GM19452 (cell line): ENCODE data around the gene NKX2-3.

Source experiments
- ATAC-seq: cut with Tn5 transposase; IDR thresholded peaks from one replicate; pipeline ENCODE4 v1.9.1; 2021; ENCODE audit not compliant: unreplicated experiment

Gene NKX2-3

GRCh38 chr10:99532687-99533495, at the start of gene NKX2-3:
NKX2-3 (plus strand) TSS chr10:99532942; CDS start chr10:99533132, 190 bp downstream.
- ATAC-seq = no peak

GRCh38 chr10:99484626-99485581, 47.8 kb upstream of the NKX2-3 start:
- no peak for ATAC-seq

- no peak for ATAC-seq
Measured at GRCh38 chr10:99487125-99487807, 45.5 kb upstream of the NKX2-3 start.

GRCh38 chr10:99489271-99489670, 43.5 kb upstream of the NKX2-3 start:
- no peak for ATAC-seq

- ATAC-seq = no peak
Measured at GRCh38 chr10:99497343-99498025, 35.3 kb upstream of the NKX2-3 start.

- no peak for ATAC-seq
Measured at GRCh38 chr10:99506416-99506815, 26.3 kb upstream of the NKX2-3 start.

GRCh38 chr10:99507265-99507664, 25.5 kb upstream of the NKX2-3 start:
- no peak for ATAC-seq

- ATAC-seq = no peak
Measured at GRCh38 chr10:99513061-99513460, 19.7 kb upstream of the NKX2-3 start.

GRCh38 chr10:99519690-99520039, 13.1 kb upstream of the NKX2-3 start:
- no peak for ATAC-seq

GRCh38 chr10:99520040-99520846, 12.5 kb upstream of the NKX2-3 start:
- ATAC-seq = no peak

- no peak for ATAC-seq
Measured at GRCh38 chr10:99520847-99521764, 11.6 kb upstream of the NKX2-3 start.

- no peak for ATAC-seq
Measured at GRCh38 chr10:99521765-99522469, 10.8 kb upstream of the NKX2-3 start.

GRCh38 chr10:99522470-99523250, 10.1 kb upstream of the NKX2-3 start:
- ATAC-seq = no peak

- ATAC-seq = no peak
Measured at GRCh38 chr10:99523251-99523773, 9.4 kb upstream of the NKX2-3 start.

GRCh38 chr10:99524050-99524666, 8.6 kb upstream of the NKX2-3 start:
- ATAC-seq = no peak

- no peak for ATAC-seq
Measured at GRCh38 chr10:99524736-99525380, 7.9 kb upstream of the NKX2-3 start.
